Measurements from ENCODE around the gene TRAPPC2. TPM values are rescaled to one million over a fixed set of nuclear protein-coding genes. Genes with fewer than 3 reads are reported as not detected.

The TRAPPC2 gene
- total and polyA plus RNA-seq, 9 of the 15 experiments (the other 6 are each of a cell fraction or from before 2014, with no cell fraction given): 10.3 to 30.6 (median 18.6) TPM

- TF ChIP-seq ZNF407 (IDR thresholded peaks at IDR 0.05; ENCODE audit: low read depth) (no peak), PML (IDR thresholded peaks at IDR 0.05; ENCODE audit: low read length) (peak; percentile 68; the same call in 1 of the 2 replicates), ZNF121 (CRISPR knock-in tag; conservative IDR thresholded peaks at IDR 0.05) (no peak), EP400 (IDR thresholded peaks at IDR 0.05) (peak; percentile 65; the same call in 1 of the 2 replicates), ETS1 (conservative IDR thresholded peaks at IDR 0.05; ENCODE audit: control insufficient read depth, low read depth, low read length) (no peak), SUPT5H (IDR thresholded peaks at IDR 0.05) (peak; percentile 90), IRF2 (CRISPR knock-in tag; IDR thresholded peaks at IDR 0.05) (no peak), ZNF274 (IDR thresholded peaks at IDR 0.05; ENCODE audit: borderline replicate concordance, low read depth, low read length) (no peak), MYNN (IDR thresholded peaks at IDR 0.05) (no peak), MYNN (CRISPR knock-in tag; IDR thresholded peaks at IDR 0.05) (no peak), ZFP30 (CRISPR knock-in tag; IDR thresholded peaks at IDR 0.05; ENCODE audit: borderline replicate concordance) (no peak)
- TF ChIP-seq, protein P1, sequence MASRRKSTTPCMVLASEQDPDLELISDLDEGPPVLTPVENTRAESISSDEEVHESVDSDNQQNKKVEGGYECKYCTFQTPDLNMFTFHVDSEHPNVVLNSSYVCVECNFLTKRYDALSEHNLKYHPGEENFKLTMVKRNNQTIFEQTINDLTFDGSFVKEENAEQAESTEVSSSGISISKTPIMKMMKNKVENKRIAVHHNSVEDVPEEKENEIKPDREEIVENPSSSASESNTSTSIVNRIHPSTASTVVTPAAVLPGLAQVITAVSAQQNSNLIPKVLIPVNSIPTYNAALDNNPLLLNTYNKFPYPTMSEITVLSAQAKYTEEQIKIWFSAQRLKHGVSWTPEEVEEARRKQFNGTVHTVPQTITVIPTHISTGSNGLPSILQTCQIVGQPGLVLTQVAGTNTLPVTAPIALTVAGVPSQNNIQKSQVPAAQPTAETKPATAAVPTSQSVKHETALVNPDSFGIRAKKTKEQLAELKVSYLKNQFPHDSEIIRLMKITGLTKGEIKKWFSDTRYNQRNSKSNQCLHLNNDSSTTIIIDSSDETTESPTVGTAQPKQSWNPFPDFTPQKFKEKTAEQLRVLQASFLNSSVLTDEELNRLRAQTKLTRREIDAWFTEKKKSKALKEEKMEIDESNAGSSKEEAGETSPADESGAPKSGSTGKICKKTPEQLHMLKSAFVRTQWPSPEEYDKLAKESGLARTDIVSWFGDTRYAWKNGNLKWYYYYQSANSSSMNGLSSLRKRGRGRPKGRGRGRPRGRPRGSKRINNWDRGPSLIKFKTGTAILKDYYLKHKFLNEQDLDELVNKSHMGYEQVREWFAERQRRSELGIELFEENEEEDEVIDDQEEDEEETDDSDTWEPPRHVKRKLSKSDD (conservative IDR thresholded peaks at IDR 0.05; ENCODE audit: low read length): 0 out of 2 replicates have a peak, but pooled peaks have one; percentile 40
- TF ChIP-seq, protein P2, sequence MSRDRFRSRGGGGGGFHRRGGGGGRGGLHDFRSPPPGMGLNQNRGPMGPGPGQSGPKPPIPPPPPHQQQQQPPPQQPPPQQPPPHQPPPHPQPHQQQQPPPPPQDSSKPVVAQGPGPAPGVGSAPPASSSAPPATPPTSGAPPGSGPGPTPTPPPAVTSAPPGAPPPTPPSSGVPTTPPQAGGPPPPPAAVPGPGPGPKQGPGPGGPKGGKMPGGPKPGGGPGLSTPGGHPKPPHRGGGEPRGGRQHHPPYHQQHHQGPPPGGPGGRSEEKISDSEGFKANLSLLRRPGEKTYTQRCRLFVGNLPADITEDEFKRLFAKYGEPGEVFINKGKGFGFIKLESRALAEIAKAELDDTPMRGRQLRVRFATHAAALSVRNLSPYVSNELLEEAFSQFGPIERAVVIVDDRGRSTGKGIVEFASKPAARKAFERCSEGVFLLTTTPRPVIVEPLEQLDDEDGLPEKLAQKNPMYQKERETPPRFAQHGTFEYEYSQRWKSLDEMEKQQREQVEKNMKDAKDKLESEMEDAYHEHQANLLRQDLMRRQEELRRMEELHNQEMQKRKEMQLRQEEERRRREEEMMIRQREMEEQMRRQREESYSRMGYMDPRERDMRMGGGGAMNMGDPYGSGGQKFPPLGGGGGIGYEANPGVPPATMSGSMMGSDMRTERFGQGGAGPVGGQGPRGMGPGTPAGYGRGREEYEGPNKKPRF (IDR thresholded peaks at IDR 0.05; ENCODE audit: low read depth, low read length): no peak
Measured at GRCh38 chrX:13688958-13689740, 45.3 kb downstream of the TRAPPC2 start, which contains the start of gene RAB9A (continued).

Measured in K562 (cell line).